ENCODE measurements around the gene FBXO36.

DNA sequence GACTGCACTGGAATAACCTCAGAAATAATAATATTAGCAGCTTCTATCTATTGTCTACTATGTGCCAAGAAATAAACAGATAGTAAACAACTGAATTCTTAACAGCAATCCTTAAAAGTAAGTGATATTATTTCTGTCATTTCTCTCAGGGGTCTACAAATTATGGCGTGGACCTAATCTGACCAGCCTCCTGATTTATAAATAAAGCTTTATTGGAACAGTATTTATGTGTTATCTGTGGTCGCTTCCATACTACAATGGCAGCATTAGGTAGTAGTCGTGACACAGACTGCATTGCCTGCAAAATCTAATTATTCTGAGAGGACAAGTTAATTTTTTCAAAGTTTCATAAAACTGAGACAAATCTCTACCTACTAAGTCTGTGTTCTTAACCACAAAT lies 97.4 kb downstream of the FBXO36 start:
- TF ChIP-seq, protein P1, sequence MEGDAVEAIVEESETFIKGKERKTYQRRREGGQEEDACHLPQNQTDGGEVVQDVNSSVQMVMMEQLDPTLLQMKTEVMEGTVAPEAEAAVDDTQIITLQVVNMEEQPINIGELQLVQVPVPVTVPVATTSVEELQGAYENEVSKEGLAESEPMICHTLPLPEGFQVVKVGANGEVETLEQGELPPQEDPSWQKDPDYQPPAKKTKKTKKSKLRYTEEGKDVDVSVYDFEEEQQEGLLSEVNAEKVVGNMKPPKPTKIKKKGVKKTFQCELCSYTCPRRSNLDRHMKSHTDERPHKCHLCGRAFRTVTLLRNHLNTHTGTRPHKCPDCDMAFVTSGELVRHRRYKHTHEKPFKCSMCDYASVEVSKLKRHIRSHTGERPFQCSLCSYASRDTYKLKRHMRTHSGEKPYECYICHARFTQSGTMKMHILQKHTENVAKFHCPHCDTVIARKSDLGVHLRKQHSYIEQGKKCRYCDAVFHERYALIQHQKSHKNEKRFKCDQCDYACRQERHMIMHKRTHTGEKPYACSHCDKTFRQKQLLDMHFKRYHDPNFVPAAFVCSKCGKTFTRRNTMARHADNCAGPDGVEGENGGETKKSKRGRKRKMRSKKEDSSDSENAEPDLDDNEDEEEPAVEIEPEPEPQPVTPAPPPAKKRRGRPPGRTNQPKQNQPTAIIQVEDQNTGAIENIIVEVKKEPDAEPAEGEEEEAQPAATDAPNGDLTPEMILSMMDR (optimal IDR thresholded peaks at IDR 0.05 in 1 of 3, IDR thresholded peaks at IDR 0.05 in 1 of 3, conservative IDR thresholded peaks at IDR 0.05 in 1 of 3; ENCODE audit: extremely low read depth in 1 of 3, insufficient read depth in 2 of 3, low read length in 3 of 3) = no peak
- no peak for TF ChIP-seq EZH2 (IDR thresholded peaks at IDR 0.05; ENCODE audit: low read length)

Measured in keratinocyte (primary cell).